ENCODE results near the gene PTGFR. TPM values are rescaled to one million over a fixed set of nuclear protein-coding genes. Genes with fewer than 3 reads are reported as not detected.
A peak's percentile ranks its signal among the peaks of the same experiment; 100 is the strongest.

PTGFR gene
- total RNA-seq, 1 donor from 2014 or later, result 0.36 TPM

GRCh38 chr1:78560811-78561210 lies 70.0 kb downstream of the PTGFR start:
- H3K27me3 Mint-ChIP-seq, result no peaks in the 10 kb centered on the region
- no peak overlapping the region for H3K27ac Mint-ChIP-seq
- no peaks in the 10 kb centered on the region for H3K4me1 Mint-ChIP-seq (ENCODE audit: unreplicated experiment)
- peaks cover 7% of the 10 kb centered on the region for H3K9me3 Mint-ChIP-seq
- no peaks in the 10 kb centered on the region for H3K36me3 Mint-ChIP-seq
- TF ChIP-seq CTCF (conservative IDR thresholded peaks at IDR 0.05), result no peak
- no peak overlapping the region for H3K4me3 Mint-ChIP-seq
- DNase-seq (ENCODE audit: extremely low spot score, unreplicated experiment), result no peak

- Mint-ChIP-seq H3K27ac (no peak overlapping the region), H3K27me3 (no peaks in the 10 kb centered on the region), H3K36me3 (no peaks in the 10 kb centered on the region), H3K4me3 (no peak overlapping the region), H3K9me3 (peaks cover 7% of the 10 kb centered on the region), H3K4me1 (ENCODE audit: unreplicated experiment) (no peaks in the 10 kb centered on the region)
- no peak for TF ChIP-seq CTCF (conservative IDR thresholded peaks at IDR 0.05)
- no peak for DNase-seq (ENCODE audit: extremely low spot score, unreplicated experiment)
These were observed 71.1 kb downstream of the PTGFR start for GRCh38 chr1:78561856-78562255.

- Mint-ChIP-seq H3K27ac (no peak overlapping the region), H3K4me3 (no peak overlapping the region), H3K4me1 (ENCODE audit: unreplicated experiment) (no peaks in the 10 kb centered on the region), H3K27me3 (no peaks in the 10 kb centered on the region), H3K36me3 (no peaks in the 10 kb centered on the region), H3K9me3 (no peaks in the 10 kb centered on the region)
- no peak for DNase-seq (ENCODE audit: extremely low spot score, unreplicated experiment)
- no peak for TF ChIP-seq CTCF (conservative IDR thresholded peaks at IDR 0.05)
These were observed 74.6 kb downstream of the PTGFR start for GRCh38 chr1:78565393-78565792.

GRCh38 chr1:78570539-78570938 lies 79.8 kb downstream of the PTGFR start:
- H3K27me3 Mint-ChIP-seq, result no peaks in the 10 kb centered on the region
- peaks cover 7% of the 10 kb centered on the region for H3K9me3 Mint-ChIP-seq
- H3K27ac Mint-ChIP-seq, result no peak overlapping the region
- no peak for TF ChIP-seq CTCF (conservative IDR thresholded peaks at IDR 0.05)
- no peak overlapping the region for H3K4me3 Mint-ChIP-seq
- DNase-seq (ENCODE audit: extremely low spot score, unreplicated experiment), result no peak
- no peaks in the 10 kb centered on the region for H3K36me3 Mint-ChIP-seq
- H3K4me1 Mint-ChIP-seq (ENCODE audit: unreplicated experiment), result no peaks in the 10 kb centered on the region

GRCh38 chr1:78577257-78578100 lies 86.7 kb downstream of the PTGFR start:
- DNase-seq (ENCODE audit: extremely low spot score, unreplicated experiment), result no peak
- H3K27ac Mint-ChIP-seq, result no peak overlapping the region
- no peaks in the 10 kb centered on the region for H3K27me3 Mint-ChIP-seq
- H3K9me3 Mint-ChIP-seq, result peaks cover 7% of the 10 kb centered on the region
- TF ChIP-seq CTCF (conservative IDR thresholded peaks at IDR 0.05), result peak; percentile 26
- no peaks in the 10 kb centered on the region for H3K36me3 Mint-ChIP-seq
- no peaks in the 10 kb centered on the region for H3K4me1 Mint-ChIP-seq (ENCODE audit: unreplicated experiment)
- no peak overlapping the region for H3K4me3 Mint-ChIP-seq

Data from type B pancreatic cell (in vitro differentiated cells).